Activated CD4-positive, alpha-beta T cell treated with anti-CD3 and anti-CD28 coated beads, Interleukin-2, amount 50 U/mL, for 16 hours (primary cell): ENCODE measurements around the gene PROM2.

ENCODE experiments used
- DNase-seq: peaks from one replicate; pipeline ENCODE4 v3.0.0-alpha.2; 2020

PROM2 gene

DNA sequence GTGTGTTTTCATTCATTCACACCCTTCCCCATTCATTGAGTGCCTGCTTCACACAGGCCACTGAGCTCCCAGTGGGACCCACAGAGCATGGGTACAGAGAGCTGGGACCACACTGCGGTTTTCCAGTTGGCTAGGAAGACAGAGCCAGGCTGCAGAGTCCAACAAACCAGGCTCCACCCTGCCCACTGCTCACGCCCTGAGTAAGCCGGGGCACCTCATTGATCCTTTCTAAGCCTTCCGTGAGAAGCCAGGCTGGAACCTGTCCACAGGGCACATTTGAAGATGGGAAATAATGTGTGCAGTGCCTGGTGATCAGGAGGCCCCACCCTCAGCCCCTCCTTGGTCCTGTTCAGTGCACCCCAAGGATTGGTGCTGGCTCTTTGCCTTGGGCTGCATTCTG, 36.4 kb downstream of the PROM2 start:
- DNase-seq = no peak

DNA sequence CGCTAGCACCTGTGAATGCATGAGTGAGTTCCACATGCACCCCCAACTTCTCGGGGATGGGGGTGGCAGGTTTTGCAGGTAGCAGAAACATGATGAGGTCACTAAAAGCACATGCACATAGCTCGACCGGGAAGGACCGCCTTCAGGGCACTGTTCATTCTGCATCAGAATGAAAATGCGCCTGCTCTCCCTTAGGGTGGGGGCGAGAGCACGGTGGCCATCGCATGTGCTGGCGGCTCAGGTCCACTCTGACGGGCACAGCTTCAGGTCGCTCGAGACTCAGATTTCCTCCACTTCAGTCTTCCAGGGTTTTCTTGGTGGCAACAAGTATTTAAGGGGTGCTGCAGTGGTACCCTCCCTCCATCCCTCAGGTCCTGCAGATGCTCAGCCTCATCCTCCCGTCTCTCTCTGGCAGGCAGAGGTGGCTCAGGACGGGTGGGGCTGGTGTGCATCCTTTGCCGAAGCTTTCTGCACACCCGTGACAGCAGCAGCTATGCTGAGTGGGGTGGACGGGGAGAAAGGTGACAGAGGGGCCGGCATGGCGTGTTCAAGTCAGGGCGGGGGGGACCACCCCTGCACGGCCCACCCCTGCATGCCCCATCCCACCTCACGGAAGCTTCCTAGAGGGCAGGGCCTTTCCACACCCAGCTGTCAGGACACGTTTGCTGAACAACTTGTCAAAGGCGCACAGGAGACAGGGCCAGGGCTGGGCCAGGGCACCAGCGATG, 37.7 kb downstream of the PROM2 start:
- DNase-seq = no peak

DNA sequence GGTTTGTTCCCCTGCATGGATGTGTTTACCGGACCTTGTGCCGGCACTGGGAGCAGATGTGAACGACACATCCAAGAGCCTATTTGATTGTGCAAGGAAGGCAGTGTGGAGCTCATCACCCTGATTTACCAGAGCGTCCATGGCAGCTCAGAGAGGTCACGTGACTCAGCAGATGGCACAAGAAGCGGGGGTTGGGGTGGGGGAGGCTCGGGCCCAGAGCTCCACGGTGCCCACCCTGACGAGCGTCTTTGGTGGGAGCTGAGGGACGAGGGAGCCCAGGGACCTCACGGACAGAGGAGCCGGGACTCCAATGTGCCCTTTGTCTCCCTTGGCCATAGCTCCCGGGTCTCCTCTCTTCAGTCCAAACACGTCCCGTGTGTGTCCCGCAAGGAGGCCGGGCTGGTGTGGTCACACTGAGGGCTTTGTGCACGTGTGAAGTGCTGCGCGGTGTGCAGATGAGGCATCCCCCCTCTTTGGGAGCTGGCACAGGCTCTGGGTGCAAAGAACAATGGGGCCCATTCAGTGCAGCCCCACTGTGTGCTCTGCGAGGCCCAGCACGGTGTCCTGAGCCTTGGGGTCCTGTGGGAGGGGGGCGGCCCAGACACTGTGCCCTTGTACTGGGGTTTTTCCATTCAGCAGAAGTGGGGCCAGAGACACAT, 38.4 kb downstream of the PROM2 start:
- DNase-seq = no peak

DNA sequence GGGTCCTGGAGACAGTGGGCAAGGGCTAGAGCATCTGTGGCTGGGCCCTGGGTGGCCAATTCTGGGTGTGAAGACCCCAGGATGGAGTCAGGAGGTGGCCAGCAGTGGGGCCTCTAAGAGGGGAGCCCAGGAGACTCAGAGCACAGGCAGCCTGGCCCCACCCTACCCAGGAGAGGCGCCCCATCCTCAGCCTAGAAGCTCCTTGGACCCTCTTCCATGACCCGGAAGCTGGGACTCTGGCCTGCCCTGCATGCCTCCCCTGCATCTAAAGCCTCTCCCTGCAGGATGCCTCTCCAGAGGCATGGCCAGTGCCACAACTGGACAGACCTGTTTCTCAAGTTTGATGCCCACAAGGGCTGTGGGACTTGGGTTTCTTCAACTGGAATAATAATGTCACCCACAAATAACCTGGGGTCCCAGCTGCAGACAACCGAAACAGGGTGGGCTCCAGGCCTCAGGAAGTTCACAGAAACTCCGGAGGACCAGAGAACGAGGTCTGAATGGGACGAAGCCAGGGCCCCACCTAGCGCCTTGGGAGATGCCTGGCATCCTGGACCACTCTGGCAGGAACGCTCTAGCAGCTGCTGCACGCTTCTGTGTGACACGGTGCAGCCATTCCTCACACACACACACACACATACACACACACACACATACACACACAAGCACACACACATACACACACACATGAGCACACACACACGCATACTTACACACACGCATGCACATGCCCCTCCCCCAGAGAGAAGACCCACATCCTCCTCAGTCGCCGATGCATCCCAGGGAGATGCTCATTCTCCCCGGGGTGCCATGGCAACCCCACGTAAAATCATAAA, 39.3 kb downstream of the PROM2 start:
- DNase-seq = no peak

DNA sequence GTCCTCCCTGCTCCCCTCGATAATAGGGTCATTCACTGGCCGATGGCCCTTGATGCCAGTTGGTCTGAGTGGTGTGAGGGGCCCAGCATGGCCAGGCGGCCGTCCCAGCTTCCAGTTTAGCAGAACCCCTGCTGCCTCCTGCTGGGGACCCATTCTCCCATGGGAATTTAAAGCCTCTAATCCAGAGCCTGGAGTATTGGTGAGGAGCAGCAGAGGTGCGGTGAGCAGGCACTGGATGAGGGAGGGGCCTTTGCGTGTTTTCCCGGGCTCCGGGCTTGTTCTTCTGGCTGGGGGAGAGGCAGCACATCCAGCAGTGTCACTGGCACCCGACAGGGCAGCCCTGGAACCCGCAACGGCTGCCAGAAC, 40.3 kb downstream of the PROM2 start:
- no peak for DNase-seq

DNA sequence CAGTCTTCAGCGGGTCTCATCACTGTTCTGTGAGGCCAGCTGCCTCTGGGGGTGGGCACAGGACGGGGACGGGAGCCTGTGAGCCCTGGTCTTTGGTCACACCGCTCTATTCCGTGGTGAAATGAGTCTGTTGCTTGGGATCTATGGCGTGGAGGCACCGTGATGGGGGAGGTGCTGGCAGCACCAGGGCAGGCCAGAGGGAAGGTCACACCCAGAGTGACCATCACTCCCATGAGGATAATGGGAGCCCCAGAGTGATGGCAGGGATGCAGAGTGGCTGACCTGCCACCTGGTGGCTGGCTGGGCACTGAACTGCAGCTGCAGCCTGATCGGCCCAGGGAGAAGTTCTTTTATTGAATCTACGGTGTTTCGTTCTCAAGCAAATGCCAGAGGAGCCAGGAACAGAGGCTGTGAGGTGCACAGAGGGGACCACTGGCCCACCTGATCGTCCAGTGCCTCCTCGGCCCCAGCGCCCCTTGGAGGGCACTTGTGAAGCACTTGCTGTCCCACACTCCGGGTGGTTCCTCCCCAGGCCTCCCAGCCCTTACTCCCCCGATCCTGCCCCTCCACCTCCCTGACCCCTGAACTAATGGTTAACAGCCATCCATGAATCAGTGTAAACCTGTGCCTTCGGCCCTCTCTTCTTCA, 40.8 kb downstream of the PROM2 start:
- no peak for DNase-seq

DNA sequence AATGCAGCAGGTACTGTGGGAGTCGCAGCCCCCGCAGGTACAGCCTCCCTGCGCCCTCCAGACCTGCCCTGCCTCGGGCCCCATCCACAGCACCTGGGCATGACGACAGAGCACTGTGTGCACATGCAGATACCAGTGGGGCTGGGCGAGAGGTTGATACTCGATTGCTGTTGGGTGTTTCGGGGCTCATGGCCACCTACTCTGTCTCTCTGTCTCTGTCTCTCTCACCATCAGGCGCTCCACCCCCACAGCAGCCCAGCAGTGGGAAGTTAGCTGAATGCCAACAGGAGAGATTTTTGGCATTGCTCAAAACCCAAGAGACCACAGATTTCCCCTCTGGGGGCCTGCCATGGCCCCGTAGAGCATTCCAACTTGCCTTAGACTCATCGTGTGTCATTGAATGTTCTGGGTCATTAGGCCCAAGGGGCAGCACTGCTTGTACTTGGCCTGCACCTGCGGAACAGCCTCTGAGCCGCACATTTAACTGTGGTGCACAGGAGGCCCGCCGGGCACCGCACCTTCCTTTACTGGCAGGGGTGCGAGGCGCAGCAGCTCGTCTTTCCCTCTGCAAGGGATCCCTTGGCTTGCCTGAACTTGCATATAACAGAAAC, 41.7 kb downstream of the PROM2 start:
- no peak for DNase-seq

DNA sequence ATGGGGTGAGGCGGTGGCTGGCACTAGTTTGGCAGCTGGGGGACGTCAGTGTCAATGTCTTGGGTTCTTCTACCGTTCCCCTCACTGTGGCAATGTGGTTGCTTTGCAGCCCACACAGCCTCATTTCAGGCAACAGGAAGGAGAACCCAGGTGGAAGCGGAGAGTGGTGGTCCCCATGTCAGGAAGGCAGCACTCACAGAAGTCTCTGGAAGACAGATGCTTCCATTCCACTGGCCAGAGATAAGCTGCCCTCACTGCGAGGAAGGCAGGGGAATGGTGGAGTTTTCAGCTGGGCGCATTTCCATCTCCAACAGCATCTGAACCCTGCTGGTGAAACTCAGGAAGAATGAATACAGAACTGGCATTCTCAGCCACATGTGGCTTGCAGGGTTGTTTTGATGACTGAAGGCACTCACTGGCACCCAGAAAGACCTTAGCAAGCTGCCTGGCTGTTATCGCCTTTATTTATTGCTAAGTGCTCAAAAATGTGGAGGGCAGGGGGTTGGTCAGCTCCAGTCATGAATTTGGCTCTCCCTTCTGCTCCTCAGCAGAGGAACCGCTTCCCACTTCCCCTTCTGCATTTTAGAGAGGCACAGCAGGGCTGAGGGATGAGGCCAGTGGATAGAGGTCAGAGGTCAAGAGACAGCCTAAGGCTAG, 42.3 kb downstream of the PROM2 start:
- DNase-seq = no peak

DNA sequence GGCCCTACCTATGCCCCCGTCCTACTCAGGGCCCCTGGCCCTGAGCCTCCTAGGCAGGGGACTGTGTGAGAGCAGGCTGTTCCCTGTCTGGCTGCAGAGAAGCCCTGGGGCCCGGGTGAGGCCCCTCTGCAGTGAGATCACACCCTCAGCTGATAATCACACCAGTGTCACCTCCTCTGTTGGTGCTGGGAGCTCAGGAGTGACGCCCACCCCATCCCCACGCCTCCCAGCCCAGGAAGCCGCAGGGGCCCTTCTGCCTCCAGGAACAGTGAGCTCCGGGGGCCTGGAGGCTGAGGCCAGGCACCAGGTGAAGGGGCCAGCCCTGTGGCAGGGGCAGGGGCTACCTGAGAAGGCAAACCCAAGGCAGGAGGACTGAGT, 42.9 kb downstream of the PROM2 start:
- no peak for DNase-seq

DNA sequence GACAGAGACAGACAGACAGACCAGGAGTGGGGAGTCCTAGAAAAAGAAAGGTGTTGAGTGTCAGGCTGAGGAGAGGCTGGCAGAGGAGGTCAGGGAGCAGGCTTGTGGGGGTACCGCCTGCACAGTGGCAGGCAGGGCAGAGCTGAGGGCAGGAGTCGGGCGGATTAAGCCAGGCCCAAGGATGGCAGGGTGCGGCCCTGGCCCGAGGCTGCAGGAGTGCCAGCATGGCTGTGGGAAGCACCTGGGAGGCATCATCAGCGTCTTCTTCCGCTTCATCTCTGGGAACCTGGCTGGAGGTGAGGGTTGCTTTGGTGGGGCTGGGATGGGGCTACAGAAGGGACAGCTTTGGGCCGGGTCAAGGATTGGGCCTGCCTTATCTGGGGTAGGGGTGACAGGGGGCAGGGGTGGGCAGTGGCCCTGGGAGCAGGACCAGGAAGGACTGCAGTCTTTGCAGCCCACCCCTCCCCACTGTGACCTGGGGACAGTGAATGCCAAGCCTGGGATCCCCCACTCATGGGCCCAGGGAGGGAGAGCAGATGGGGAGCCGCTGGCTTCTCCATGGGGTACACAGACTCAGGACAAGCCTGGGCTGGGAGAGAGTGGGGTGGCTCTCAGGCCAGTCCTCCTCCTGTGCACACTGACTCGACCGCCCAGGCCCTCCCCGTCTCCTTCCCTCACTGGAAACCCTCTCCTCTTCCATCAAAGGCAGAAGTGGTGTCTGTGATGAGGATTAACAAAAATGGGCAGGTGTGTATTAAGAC, 43.6 kb downstream of the PROM2 start:
- no peak for DNase-seq

DNA sequence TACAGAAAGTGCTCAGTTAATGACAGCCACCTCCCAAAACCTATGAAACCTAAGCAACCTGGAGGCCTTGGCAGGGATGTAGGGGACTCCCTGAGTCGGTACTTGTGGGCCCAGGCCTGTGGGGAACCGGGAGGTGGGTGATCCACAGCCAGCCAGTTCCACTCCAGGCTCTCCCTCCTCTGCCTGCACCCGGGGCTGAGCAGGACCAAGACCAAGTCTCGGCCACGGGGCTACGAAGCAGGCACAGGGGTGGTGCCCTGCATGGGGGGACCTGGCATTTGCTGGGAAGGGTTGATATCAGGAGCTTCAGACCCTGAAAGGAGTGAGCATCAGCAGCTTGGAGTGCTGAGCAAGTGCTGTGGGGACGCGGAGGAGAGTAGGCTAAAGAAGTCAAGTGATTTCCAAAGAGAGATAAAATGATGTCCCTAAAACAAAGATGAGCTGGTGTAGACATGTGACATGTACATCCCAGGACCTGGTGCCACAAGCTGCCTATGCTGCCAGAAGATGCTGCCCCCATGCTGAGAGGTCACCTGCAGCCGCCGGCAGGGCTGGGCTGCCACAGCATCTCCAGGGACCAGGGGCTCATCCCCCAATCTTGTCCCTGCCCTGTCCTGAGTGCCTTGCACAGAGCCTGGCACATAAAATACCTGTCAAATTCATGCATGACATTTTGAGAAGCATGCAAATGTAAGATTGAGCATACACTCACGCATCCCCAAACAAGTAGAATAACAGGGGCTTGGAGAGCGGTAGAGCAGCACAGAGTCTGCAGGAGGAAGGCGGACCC, 44.4 kb downstream of the PROM2 start:
- DNase-seq = no peak

DNA sequence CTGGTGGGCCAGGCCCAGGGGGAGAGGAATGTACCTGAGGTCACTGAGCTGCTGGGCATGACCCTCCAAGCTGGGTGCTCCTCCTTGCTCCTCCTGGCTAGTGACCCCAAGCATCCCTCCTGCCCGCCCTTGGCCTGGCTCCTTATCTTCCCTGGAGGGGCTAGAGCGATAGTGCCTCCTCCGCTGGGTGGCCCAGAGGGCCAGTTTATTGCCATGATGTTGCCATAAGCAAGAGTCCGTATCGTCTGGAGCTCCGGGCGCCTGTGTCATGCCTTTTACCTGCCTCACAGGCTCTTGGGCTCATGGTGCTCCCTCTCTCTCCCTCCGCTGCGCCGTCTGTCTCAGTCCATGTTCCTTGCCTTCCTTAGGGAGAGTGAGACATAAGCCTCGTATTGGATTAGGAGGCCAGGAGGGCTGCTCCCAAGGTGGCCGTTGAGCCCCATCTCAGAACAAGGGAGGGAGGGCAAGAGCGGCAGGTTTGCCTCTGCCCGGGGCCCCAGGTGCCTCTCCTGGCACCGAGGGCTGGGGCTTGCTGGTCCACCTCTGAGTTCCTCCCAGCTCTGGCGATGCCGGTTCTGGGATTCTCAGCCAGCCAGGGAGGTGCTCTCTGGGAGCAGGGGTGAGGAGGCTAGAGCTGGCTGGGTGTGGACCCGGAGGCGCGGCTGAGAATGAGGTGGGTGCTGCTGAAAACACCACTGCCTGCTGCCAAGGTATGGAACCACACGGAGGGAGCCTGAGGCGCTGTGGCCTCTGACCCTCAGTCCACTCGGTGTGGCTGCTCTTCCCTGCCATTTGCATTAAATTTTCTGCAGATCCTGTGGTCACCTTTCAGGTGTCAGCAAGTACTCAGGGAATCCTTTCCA, 45.5 kb downstream of the PROM2 start:
- no peak for DNase-seq

DNA sequence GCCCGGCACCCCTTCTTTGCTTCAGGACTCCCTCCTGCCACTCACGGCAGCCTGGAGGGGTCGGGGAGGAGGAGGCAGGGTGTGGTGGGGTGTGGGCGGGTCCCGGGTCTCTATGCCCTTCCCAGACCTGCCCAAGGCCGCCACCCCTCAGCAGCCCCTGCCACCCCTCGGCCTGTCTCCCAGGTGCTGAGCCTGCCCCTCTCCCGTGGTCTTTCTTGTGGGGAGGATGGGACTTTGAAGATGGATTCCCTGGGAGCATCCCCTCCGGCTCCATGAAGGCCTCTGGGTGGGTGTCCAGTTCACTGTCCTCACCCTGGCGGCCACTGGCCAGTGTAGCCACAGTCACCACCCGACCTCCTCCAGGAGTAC, 46.1 kb downstream of the PROM2 start:
- DNase-seq = no peak

DNA sequence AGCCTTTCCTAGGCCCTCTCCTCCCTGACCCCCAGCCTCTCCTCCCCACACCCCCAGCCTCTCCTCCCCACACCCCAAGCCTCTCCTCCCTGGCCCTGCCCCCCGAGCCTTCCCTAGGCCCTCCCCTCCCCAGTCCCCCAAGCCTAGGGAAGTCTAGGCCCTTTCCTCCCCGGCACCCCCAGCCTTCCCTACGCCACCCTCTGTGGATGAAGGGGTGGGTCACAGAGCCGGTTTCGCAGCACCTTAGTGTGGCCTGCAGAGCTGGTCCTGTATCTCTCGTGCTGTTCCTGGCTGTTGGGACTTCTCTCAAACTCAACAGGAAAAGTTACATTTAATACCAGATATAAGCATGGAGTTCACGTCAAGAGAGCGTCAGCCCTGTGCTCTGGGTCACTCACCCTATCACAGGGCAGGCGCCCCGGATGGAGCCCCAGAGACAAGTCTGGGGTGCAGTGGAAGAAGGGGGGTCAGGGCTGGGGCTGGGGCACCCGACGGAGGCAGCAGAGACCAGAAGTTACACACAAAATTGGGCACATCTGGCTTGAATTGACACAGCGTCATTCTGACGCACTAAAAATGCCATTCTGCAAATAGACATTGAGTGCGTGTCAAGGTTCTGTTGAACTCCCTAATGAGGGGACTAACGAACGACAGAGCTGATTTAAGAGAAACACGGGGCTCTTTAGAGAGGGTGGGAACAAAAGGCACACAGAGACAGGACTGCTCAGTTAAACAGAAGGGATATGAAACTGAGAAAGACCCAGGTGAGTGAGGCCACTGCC, 46.9 kb downstream of the PROM2 start:
- no peak for DNase-seq

DNA sequence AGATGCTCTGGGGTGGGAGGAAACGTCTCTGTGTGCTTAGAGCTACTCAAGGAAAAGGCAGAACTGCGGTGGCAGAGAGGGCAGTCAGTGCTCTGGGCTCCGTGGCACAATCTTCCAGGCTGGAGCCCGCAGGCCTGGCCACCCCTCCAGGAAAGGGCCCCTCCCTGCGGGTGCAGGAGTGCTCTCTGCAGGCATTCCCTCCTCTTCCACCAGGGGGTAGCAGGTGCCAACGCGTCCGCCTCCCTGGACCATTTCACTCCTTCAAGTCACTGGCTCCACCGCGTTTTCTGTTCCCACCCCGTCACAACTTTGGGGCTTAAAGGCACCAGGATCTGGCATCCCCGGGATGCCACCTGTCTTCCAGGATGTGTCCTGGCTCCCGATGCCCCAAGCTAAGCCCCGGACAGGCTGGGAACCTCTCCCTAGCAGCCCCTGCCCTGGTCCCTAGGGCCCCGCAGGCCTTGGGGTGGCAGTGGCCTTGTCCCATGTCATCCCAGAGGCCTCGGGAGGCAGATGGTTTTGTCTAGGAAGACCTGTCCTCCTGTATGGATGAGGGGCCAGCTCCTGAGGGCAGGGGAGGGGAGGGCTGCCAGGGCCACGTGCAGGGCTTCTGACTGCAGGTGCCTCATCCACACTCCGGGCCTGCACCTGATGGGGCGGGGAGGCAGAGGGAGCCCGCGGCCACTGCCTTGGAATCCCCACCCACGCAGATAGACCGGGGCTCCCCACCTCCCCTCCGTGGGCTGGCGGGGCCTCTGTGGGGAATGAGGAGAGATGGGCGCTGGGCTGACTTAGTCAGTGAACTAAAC, 49.3 kb downstream of the PROM2 start:
- DNase-seq = peak; percentile 6

DNA sequence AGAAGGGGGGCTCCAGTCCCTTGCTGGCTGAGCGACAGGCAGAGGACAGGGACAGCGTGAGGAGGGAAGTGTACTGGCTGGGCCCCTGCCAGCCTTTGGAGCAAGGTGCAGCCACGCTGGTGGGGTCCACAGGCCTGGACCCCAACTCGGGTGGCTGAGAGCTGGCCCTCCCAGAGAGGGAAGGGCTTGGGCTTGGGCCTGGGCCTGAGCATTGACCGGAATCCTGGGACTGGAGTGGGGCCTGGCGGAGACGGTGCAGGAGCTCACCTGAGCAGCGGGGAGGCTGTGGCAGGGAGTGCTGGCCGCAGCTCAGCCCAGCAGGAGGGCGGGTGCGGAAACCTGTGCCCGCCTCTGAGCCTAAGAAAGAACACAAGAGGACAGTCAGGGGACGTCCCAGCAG, 50.8 kb downstream of the PROM2 start:
- DNase-seq = no peak

DNA sequence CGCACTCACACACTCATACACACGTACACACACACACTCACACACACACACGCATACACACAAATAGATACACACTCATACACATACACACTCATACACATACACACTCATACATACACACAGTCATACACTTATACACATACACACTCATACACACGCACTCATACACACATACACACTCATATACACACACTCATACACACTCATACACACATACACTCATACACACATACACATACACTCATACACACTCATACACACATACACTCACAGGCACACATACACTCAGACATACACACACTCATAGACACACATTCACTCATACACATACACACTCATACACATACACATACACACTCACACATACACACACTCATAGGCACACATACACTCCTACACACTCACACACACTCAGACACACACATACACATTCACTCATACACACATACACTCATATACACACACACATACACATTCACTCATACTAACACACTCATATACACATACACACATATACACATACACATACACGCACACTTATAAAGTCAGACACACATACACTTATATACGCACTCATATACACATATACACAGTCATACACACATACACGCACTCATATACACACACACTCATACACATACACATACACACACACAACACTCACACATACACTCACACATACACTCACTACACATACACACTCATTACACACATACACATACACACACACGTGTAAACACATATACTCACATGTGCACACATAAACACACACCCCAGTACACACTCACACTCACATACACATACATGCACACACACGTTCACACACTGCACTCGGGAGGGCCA, 51.6 kb downstream of the PROM2 start:
- no peak for DNase-seq
